Transverse colon (tissue), 3 donors: ENCODE measurements around the gene TMEM131L.

Source experiments
- CTCF ChIP-seq, 5 experiments: fragments of 200-600 bp in 3 of 5; fragments of 450-650 bp in 2 of 5; sonication (generic) in 3 of 5; IDR thresholded peaks; 1 replicate in 2 of 5; 2 replicates in 3 of 5; pipeline ENCODE4 v1.5.1; 2016 to 2017; ENCODE audit warnings: antibody characterized with exemption in 5 of 5, inconsistent platforms in 3 of 5, mild to moderate bottlenecking in 2 of 5, moderate library complexity in 1 of 5
- POLR2A ChIP-seq: fragments of 450-650 bp; IDR thresholded peaks from one replicate; pipeline ENCODE4 v1.6.1; 2016; ENCODE audit warnings: antibody characterized with exemption, mild to moderate bottlenecking, moderate library complexity

GRCh38 chr4:153520227-153520626 is 54.1 kb downstream of the TMEM131L start:
- TF ChIP-seq POLR2A (no peak), CTCF (IDR thresholded peaks at IDR 0.05) (no peak)
